ENCODE data around the gene AFAP1. TPM values are rescaled to one million over a fixed set of nuclear protein-coding genes. Genes with fewer than 3 reads are reported as not detected.
A peak's percentile ranks its signal among the peaks of the same experiment; 100 is the strongest.

Gene AFAP1
- total RNA-seq, 1 experiment from 2014 or later, result 27.6 TPM

DNA sequence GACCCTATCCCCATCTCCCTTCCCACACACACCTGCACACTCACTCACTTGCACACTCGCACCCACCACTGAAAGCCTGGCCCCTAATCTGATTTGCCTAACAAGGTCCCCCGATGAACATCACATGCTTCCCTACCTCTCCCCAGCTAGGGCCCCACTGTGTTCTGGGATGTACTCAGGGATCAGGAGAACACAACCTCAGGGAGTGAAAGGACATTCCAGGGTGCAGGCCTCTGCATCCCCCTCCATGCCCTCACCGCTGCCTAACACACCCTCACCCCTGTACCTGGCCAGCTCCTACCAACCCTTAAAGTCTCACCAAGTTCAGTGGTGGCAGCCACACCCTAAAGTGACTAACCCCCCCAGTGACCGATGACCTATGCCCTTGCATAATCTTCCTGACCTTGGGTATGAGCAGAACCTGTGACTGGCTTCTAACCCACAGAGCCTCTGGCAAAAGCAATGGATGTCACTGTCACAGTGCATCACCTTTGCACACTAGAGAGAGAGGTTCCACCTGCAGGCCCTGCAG lies 2.4 kb upstream of the AFAP1 start:
- ChIA-PET POLR2A (no interaction called here), CTCF (no interaction called here)
- Mint-ChIP-seq H3K27ac (ENCODE audit: unreplicated experiment) (peak overlapping the region; percentile 93), H3K4me1 (ENCODE audit: low read depth, unreplicated experiment) (peaks cover 42% of the 10 kb centered on the region), H3K9me3 (ENCODE audit: unreplicated experiment) (no peaks in the 10 kb centered on the region), H3K4me3 (ENCODE audit: unreplicated experiment) (no peak overlapping the region), H3K36me3 (ENCODE audit: insufficient read depth, unreplicated experiment) (peaks cover 10% of the 10 kb centered on the region), H3K27me3 (ENCODE audit: insufficient read depth, unreplicated experiment) (no peaks in the 10 kb centered on the region)
- H3K4me3 ChIP-seq (ENCODE audit: low read depth, low read length), result no peak overlapping the region
- H3K4me1 ChIP-seq, result peaks cover 40% of the 10 kb centered on the region
- H3K9me3 ChIP-seq, result no peaks in the 10 kb centered on the region
- H3K27me3 ChIP-seq (replicated peaks; ENCODE audit: control insufficient read depth, insufficient read depth, low read length), result no peaks in the 10 kb centered on the region
- no peak for DNase-seq
- intact Hi-C loops (cut with micrococcal nuclease; ENCODE audit: unreplicated experiment), result loop anchor here (1.0 kb wide), 1 partner anchor 30 kb away; no protein-coding TSS in a partner anchor
- no peaks in the 10 kb centered on the region for H3K36me3 ChIP-seq (ENCODE audit: control insufficient read depth, insufficient read depth, low read length)
- BruUV-seq (replicated peaks), result no TSS peak
- TF ChIP-seq, protein P1, sequence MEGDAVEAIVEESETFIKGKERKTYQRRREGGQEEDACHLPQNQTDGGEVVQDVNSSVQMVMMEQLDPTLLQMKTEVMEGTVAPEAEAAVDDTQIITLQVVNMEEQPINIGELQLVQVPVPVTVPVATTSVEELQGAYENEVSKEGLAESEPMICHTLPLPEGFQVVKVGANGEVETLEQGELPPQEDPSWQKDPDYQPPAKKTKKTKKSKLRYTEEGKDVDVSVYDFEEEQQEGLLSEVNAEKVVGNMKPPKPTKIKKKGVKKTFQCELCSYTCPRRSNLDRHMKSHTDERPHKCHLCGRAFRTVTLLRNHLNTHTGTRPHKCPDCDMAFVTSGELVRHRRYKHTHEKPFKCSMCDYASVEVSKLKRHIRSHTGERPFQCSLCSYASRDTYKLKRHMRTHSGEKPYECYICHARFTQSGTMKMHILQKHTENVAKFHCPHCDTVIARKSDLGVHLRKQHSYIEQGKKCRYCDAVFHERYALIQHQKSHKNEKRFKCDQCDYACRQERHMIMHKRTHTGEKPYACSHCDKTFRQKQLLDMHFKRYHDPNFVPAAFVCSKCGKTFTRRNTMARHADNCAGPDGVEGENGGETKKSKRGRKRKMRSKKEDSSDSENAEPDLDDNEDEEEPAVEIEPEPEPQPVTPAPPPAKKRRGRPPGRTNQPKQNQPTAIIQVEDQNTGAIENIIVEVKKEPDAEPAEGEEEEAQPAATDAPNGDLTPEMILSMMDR (IDR thresholded peaks at IDR 0.05; ENCODE audit: insufficient read depth in 1 of 2, low read depth in 1 of 2, low read length in 1 of 2, severe bottlenecking in 1 of 2, unreplicated experiment in 1 of 2), result no peak

DNA sequence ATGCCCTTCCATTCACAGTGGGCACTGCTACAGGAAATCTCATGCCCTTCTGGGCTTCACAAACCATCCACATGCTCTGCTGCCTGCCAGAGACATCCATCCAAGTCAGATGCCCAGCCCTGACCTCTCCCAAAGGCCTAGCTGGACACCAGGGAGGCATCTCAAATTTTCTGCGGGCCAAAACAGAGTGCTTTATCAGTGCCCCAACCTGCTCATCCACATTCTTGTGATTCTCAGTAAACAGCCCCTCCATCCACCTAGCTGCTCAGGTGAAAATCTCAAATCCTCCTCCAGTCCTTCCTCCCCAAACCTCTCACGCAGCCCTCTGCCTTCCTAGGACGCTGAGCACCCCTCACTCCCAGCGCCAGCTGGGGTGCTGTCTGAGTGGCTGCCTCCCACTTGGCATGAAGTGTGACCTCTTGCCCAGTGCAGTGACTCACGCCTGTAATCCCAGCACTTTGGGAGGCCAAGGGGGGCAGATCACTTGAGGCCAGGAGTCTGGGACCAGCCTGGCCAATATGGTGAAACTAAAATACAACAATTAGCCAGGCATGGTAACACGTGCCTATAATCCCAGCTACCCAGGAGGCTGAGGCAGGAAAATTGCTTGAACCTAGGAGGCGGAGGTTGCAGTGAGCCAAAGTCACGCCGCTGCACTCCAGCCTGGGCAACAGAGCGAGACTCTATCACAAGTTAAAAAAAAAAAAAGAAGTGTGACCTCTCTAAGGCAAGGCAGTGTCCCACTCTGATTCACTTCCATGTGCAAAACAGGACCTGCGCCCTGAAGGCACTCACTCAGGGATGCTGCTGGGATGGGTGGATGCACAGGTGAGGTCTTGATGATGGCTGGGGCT lies 1.7 kb upstream of the AFAP1 start:
- Histone ChIP-seq H3K36me3 (ENCODE audit: control insufficient read depth, insufficient read depth, low read length) (no peaks in the 10 kb centered on the region), H3K4me1 (peaks cover 40% of the 10 kb centered on the region), H3K27me3 (replicated peaks; ENCODE audit: control insufficient read depth, insufficient read depth, low read length) (no peaks in the 10 kb centered on the region), H3K4me3 (ENCODE audit: low read depth, low read length) (no peak overlapping the region), H3K9me3 (no peaks in the 10 kb centered on the region)
- DNase-seq, result peak; percentile 83 to 86
- H3K9me3 Mint-ChIP-seq (ENCODE audit: unreplicated experiment), result no peaks in the 10 kb centered on the region
- no peaks in the 10 kb centered on the region for H3K27me3 Mint-ChIP-seq (ENCODE audit: insufficient read depth, unreplicated experiment)
- H3K4me1 Mint-ChIP-seq (ENCODE audit: low read depth, unreplicated experiment), result peaks cover 42% of the 10 kb centered on the region
- BruUV-seq (replicated peaks), result no TSS peak
- intact Hi-C loops (cut with micrococcal nuclease; ENCODE audit: unreplicated experiment), result loop anchor here (1.0 kb wide), 1 partner anchor 31 kb away; no protein-coding TSS in a partner anchor
- TF ChIP-seq, protein P1 (IDR thresholded peaks at IDR 0.05; ENCODE audit: insufficient read depth in 1 of 2, low read depth in 1 of 2, low read length in 1 of 2, severe bottlenecking in 1 of 2, unreplicated experiment in 1 of 2), result no peak
- peak overlapping the region; percentile 93 for H3K27ac Mint-ChIP-seq (ENCODE audit: unreplicated experiment)
- peak overlapping the region; percentile 70 for H3K4me3 Mint-ChIP-seq (ENCODE audit: unreplicated experiment)
- ChIA-PET POLR2A (no interaction called here), CTCF (interaction anchor here (1.4 kb wide), 1 partner anchor 137 kb away, joined by 5 read pairs; no protein-coding TSS in a partner anchor)
- peaks cover 10% of the 10 kb centered on the region for H3K36me3 Mint-ChIP-seq (ENCODE audit: insufficient read depth, unreplicated experiment)

DNA sequence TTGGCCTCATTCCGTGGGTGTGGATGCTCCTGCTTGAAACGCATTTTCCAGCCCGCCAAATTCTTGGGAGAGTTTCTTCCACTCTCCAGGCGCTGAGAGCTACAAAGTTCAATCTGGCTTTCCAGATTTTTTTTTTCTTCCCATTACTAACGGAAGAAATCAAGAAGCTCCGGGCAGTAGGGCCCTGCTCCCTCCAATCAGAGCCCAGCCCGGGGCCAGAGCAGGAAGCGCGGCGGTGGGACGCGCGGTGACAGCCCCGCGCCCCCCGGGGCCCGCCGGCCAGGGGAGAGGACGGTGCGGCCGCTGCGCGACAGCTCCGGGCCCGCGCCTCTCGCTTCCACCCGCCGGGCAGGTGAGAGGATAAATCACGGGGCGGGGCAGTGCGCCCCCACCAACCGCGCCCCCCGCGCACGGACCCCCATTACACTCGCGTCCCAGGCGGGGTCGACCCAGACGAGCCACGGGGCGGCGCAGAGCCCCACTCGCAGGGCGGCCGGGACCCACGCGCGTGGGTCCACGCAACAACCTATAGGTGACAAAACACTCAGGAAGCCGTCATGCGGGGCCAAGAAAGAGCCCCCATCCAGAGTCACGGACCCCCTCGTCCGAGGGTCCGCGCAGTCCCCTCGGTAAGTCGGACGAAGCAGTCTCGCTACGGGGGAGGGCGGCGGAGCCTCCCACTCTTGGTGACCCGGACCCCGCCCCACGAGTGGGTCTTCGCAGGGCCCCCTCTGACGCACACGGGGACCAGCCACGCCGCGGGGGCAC lies 868 bp downstream of the AFAP1 start:
- H3K4me1 Mint-ChIP-seq (ENCODE audit: low read depth, unreplicated experiment), result peaks cover 44% of the 10 kb centered on the region
- H3K36me3 ChIP-seq (ENCODE audit: control insufficient read depth, insufficient read depth, low read length), result no peaks in the 10 kb centered on the region
- no peaks in the 10 kb centered on the region for H3K9me3 ChIP-seq
- peak overlapping the region; percentile 60 for H3K27ac Mint-ChIP-seq (ENCODE audit: unreplicated experiment)
- H3K36me3 Mint-ChIP-seq (ENCODE audit: insufficient read depth, unreplicated experiment), result peaks cover 16% of the 10 kb centered on the region
- no peaks in the 10 kb centered on the region for H3K9me3 Mint-ChIP-seq (ENCODE audit: unreplicated experiment)
- TF ChIP-seq, protein P1 (IDR thresholded peaks at IDR 0.05; ENCODE audit: insufficient read depth in 1 of 2, low read depth in 1 of 2, low read length in 1 of 2, severe bottlenecking in 1 of 2, unreplicated experiment in 1 of 2), result no peak
- peak in 1 of 2 experiments; percentile 37 for DNase-seq
- no peaks in the 10 kb centered on the region for H3K27me3 ChIP-seq (replicated peaks; ENCODE audit: control insufficient read depth, insufficient read depth, low read length)
- intact Hi-C loops (cut with micrococcal nuclease; ENCODE audit: unreplicated experiment), result loop anchor here (5.0 kb wide), 1 partner anchor 49 kb away; no protein-coding TSS in a partner anchor
- CTCF ChIA-PET, result interaction anchor here (0.6 to 1.8 kb wide), 4 partner anchors 95 to 148 kb away, joined by 4 to 9 read pairs (median 8); no protein-coding TSS in a partner anchor
- peak overlapping the region; percentile 93 for H3K4me3 ChIP-seq (ENCODE audit: low read depth, low read length)
- H3K4me3 Mint-ChIP-seq (ENCODE audit: unreplicated experiment), result peak overlapping the region; percentile 81
- POLR2A ChIA-PET, result interaction anchor here (1.0 kb wide), 1 partner anchor 837 kb away, joined by 3 read pairs; no protein-coding TSS in a partner anchor
- no TSS peak for BruUV-seq (replicated peaks)
- H3K4me1 ChIP-seq, result peaks cover 34% of the 10 kb centered on the region
- no peaks in the 10 kb centered on the region for H3K27me3 Mint-ChIP-seq (ENCODE audit: insufficient read depth, unreplicated experiment)

Measured in Caco-2 (cell line).